Activated T-cell treated with anti-CD3 and anti-CD28 coated beads, Interleukin-2, amount 50 U/mL, for 48 hours (primary cell): Measurements from ENCODE around the gene ERG28.

Source experiments
- DNase-seq, 2 experiments: peaks; one replicate each; pipeline ENCODE4 v3.0.0-alpha.2; 2020

Gene ERG28

GRCh38 chr14:75657331-75657730 lies 3.3 kb downstream of the ERG28 start:
- no peak for DNase-seq

- no peak for DNase-seq
These were observed 5.4 kb downstream of the ERG28 start for GRCh38 chr14:75655235-75655634.

GRCh38 chr14:75654127-75654732 lies 6.4 kb downstream of the ERG28 start:
- peak; percentile 88 to 89 for DNase-seq

- no peak for DNase-seq
These were observed 7.1 kb downstream of the ERG28 start for GRCh38 chr14:75653563-75653962.

GRCh38 chr14:75650253-75651058 lies 10.2 kb downstream of the ERG28 start:
- no peak for DNase-seq

GRCh38 chr14:75649773-75650172 lies 10.9 kb downstream of the ERG28 start:
- DNase-seq = no peak

- no peak for DNase-seq
These were observed 11.3 kb downstream of the ERG28 start for GRCh38 chr14:75649337-75649736.

DNA sequence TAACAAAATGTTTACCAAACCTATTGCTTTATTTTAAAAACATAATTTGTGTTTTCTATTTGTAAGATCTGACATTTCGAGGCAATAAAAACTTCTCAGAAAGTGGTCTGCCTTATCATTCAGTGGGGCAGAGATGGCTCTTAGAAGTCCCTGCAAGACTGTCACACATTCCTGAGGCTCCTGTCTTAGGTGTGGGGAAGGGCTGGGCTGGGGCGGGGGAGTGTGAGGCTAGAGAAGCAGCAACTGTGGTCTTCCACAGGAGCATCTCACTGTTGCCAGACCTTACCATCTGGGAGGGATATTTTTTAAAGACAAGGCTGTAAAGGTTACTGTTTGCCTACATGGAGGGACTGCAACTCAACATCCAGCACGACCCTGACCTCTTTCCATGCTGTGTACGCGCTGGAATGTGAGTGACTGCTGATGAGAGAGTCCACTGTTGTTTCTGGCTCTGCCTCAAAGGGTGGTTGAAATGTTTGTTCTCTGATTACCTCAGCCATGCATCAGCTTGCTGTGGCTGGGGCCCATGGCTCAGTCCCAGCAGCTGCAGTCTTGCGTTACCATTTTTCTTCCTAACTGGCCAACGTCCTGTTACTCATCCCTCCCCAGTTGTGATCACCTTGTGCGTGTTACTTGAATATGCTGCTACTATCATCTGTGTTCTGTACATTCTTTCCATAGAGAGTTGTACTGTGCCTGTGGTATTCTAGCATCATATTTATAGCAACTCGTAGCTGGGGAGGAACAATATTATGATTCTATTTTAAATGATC lies 12.4 kb downstream of the ERG28 start:
- no peak for DNase-seq

DNA sequence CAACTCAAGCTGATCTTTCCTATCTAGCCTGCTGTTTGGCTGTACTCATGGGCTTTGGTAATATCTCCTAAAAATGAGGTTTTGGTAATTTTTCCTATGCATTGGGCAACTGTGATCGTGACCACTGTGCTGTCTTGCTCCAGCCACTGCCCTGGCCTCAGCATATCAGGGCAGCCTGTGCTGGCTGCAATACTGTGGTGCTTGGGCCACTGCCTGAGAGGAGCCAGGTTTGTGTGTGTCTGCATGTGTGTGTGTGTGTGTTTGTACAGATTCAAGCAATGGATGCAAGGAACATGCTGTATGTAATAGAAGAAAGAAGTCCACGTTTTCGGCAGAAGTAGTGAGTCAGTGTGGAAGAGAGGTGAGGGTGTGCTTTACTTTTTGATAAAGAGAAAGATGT lies 13.0 kb downstream of the ERG28 start:
- DNase-seq = no peak

DNA sequence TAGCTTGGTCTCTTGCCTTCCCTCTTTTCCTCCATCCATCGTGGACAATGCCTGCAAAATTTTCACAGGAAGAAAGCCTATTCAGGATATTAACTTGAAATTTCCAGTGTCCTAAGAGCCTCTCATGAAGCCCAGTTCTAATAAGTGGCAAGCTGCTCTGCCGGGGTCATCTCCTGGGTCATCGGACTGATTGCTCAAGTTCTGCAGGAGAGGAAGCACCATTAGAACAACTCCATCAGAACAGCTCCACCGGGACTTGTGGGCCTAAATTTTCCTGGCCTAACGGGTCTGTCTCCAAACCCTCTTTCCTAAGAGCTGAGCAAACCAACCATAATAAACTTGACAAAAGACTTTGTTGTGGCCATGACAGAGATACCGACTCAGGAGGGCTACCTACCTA lies 13.9 kb downstream of the ERG28 start:
- DNase-seq = no peak

DNA sequence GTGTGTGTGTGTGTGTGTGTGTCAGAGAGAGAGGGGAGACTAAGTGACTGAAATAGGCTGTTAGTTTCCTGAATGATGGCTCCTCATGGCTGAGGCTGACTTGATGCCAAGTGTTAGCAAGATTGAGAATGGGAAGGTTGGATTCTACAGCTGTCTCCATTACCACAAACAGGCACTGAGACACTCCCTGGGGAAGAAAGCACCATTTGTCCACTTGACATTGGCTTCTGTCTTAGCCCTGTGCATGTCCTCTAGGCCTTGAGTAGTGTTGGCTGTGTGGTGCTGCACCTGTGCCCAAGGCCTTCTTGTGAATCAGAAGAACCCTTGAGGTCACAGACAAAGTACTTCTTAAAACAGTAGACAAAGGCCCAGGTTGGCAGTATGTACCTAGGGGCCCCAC lies 15.6 kb downstream of the ERG28 start:
- DNase-seq = no peak

DNA sequence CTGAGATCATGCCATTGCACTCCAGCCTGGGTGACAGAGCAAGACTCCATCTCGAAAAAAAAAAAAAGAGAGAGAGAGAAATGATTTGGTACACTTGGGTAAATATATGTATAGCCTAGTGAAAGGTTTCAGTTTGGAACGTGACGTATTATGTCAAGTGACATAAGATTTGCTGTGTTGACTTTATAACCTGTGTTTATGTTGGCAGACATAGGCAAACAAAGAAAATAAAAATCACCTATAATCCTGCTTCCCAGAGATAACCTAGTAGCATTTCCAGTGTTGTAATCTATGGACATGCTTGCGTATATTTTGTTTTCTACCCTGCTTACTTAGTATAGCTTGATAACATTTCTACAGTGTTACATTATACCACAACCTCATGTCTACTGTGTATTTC lies 16.7 kb downstream of the ERG28 start:
- DNase-seq = no peak

DNA sequence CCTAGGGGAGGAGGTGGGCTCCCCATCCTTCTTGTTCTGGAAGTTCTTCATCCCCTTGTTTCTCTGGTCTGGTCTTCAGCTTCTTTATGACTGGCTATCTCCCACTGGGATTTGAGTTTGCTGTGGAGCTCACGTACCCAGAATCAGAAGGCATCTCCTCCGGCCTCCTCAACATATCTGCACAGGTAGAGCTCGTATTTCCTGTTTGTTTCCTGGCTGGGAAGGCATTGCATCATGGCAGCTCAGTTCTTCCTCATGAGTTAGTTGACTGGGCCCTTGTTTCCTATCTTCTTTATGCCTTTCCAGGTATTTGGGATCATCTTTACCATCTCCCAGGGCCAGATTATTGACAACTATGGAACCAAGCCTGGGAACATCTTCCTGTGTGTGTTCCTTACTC lies 19.8 kb downstream of the ERG28 start:
- no peak for DNase-seq

DNA sequence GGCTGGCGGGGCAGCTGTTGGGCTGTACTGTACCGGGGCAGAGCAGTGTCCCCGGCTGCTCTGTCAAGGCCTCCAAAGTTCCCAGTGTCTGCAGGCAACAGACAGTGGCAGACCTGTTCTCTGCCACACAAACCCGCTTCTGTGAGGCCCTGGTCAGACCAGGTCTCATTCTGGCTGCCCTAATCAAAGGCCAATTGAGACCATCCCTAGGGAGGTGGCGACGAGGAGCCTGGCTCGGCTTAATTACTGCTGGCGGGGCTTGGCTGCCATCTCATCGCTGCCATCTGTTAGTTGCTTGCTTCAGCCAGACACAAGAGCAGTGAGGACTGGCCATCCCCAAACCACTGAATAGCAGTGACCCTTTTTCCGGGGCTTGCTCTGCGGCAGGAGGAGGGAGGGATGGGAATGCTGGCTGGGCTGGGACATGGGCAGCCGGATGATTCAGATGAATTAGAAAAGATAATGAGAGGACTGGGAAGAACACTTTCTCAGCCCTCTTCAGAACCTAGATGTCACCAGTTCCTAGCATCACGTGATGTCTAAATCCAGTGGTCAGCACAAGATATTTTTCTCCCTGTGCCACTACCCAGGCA lies 24.5 kb downstream of the ERG28 start:
- no peak for DNase-seq

GRCh38 chr14:75634848-75635247 lies 25.8 kb downstream of the ERG28 start:
- no peak for DNase-seq

GRCh38 chr14:75631453-75631831 lies 29.2 kb downstream of the ERG28 start:
- DNase-seq = no peak

GRCh38 chr14:75630695-75631452 lies 29.8 kb downstream of the ERG28 start:
- no peak for DNase-seq

DNA sequence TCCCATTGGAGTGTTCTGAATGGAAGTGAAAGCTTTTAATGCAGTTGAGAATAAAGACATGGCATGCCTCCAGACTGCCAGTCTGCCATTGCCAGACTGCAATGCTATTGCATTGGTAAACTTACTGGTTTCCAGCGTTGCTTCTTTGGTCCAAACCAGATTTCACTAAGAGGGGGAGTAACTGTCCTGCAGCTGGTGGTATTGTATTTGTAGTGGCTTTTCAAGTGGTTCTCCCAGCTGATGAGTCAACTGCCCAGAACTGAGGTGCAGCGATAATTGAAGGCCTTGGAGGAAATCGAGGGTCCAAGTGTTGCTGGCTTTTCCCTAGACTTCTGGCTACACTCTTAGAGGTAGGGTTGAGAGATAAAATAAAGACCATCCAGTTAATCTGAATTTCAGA lies 31.9 kb downstream of the ERG28 start:
- DNase-seq = no peak

- no peak for DNase-seq
These were observed 33.3 kb downstream of the ERG28 start for GRCh38 chr14:75627406-75627805.

DNA sequence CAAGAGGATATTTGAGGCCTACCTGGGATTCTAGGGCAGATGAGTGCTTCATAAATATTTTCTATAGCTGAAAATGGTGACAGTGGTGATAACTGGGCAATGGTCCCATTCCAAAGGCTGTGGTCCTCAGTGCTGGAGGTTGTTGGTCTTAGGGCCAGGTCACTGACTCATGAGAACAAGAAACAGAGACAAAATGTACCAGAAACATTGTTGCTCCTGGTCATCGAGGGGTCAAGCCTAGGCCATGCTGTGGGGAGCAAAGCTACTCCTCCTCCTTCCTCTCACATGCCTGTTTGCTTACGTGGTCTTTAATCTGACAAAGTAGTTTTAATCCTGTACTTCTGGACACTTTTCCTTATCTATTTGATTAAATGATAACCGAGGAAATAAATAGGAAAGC lies 33.8 kb downstream of the ERG28 start:
- DNase-seq = no peak

- DNase-seq = no peak
These were observed 34.3 kb downstream of the ERG28 start for GRCh38 chr14:75626396-75626795.

GRCh38 chr14:75625034-75625433 lies 35.6 kb downstream of the ERG28 start:
- no peak for DNase-seq

DNA sequence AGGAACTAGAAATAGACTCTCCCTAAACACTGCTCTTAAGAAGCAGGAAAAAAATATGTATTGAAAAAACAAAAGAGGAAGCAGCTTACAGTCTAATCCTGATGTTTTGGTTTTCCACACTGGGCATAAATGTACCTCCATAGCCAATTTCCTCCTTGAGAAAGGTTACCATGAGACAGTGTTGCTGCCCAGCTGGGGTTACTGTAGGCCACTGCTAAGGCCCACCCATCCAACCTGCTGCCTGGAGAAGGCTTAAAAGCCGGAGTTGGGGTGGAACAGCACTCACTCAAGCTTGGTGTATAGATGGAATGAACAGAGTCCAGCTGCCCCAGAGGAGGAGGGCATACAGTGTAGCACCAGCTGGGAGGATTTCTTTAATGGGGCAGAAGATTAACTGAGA lies 41.1 kb downstream of the ERG28 start:
- no peak for DNase-seq
